OCI-LY7 (cell line): Measurements from ENCODE around the gene TRIM14. TPM values are rescaled to one million over a fixed set of nuclear protein-coding genes. Genes with fewer than 3 reads are reported as not detected.

ENCODE experiments used
- BruUV-seq: library from RNA; stranded (reverse); fragments of 400-500 nt; replicated peaks from 2 replicates; lab custom pipeline; 2021; lab: Mats Ljungman, UMichigan
- CTCF ChIA-PET: fragments of 300-600 bp; sonication (Branson Sonifier 250); formaldehyde crosslinking; loops from one replicate; lab custom pipeline; 2022; ENCODE audit warnings: antibody characterized with exemption; ENCODE audit not compliant: unreplicated experiment; lab: Charles Lee
- POLR2A ChIA-PET: fragments of 300-600 bp; sonication (Branson Sonifier 250); formaldehyde crosslinking; loops from one replicate; lab custom pipeline; 2022; ENCODE audit warnings: antibody characterized with exemption; lab: Charles Lee
- DNase-seq: peaks from one replicate; pipeline ENCODE4 v3.0.0-alpha.2; 2015; ENCODE audit warnings: low spot score
- H2AFZ ChIP-seq: fragments of 200-600 bp; sonication (generic), shearing (Covaris generic); 2 replicates; pipeline ENCODE4 v1.6.1; 2014; ENCODE audit warnings: mild to moderate bottlenecking, antibody characterized with exemption, low read length, moderate library complexity
- H3K27ac ChIP-seq: fragments of 200-600 bp; sonication (generic); 2 replicates; pipeline ENCODE4 v1.5.1; 2014; ENCODE audit warnings: mixed run types, low read depth, mild to moderate bottlenecking, moderate library complexity, low read length, inconsistent platforms; ENCODE audit not compliant: poor library complexity, severe bottlenecking
- H3K36me3 ChIP-seq: fragments of 200-600 bp; sonication (generic); 2 replicates; pipeline ENCODE4 v1.6.1; 2014; ENCODE audit warnings: mild to moderate bottlenecking, antibody characterized with exemption, low read length, moderate library complexity, mixed read lengths; ENCODE audit not compliant: insufficient read depth
- H3K4me1 ChIP-seq: fragments of 200-600 bp; sonication (generic); 2 replicates; pipeline ENCODE4 v1.5.1; 2014; ENCODE audit warnings: mild to moderate bottlenecking, low read length; ENCODE audit not compliant: insufficient read depth, poor library complexity, severe bottlenecking
- H3K4me2 ChIP-seq: fragments of 200-600 bp; sonication (generic); 2 replicates; pipeline ENCODE4 v1.6.1; 2014; ENCODE audit warnings: mild to moderate bottlenecking, low read length
- H3K4me3 ChIP-seq: fragments of 200-600 bp; sonication (generic); 2 replicates; pipeline ENCODE4 v1.5.1; 2014; ENCODE audit warnings: mild to moderate bottlenecking, low read depth, low read length; ENCODE audit not compliant: poor library complexity, severe bottlenecking
- H3K79me2 ChIP-seq: fragments of 200-600 bp; sonication (generic); 2 replicates; pipeline ENCODE4 v1.6.1; 2016; ENCODE audit warnings: low read depth, mild to moderate bottlenecking, low read length, moderate library complexity, mixed read lengths; ENCODE audit not compliant: insufficient read depth
- H3K9me2 ChIP-seq: fragments of 200-600 bp; sonication (generic); 2 replicates; pipeline ENCODE4 v1.6.1; 2016; ENCODE audit warnings: mild to moderate bottlenecking, low read length, mixed read lengths; ENCODE audit not compliant: insufficient read depth
- H3K9me3 ChIP-seq: fragments of 200-600 bp; sonication (generic); 2 replicates; pipeline ENCODE4 v1.6.1; 2014; ENCODE audit warnings: mild to moderate bottlenecking, mixed run types, low read length, mixed read lengths
- H4K20me1 ChIP-seq: fragments of 200-600 bp; sonication (generic); 2 replicates; pipeline ENCODE4 v1.6.1; 2014; ENCODE audit warnings: mild to moderate bottlenecking, antibody characterized with exemption, low read length, moderate library complexity, mixed read lengths; ENCODE audit not compliant: insufficient read depth
- EZH2phosphoT487 ChIP-seq: fragments of 200-600 bp; sonication (generic); IDR thresholded peaks from 2 replicates; pipeline ENCODE4 v1.6.1; 2018; ENCODE audit warnings: low read depth, borderline replicate concordance, mild to moderate bottlenecking, mixed run types, antibody characterized with exemption, low read length, moderate library complexity, mixed read lengths
- intact Hi-C: fragments of 100-400 bp; cut with micrococcal nuclease; formaldehyde crosslinking; loops from one replicate; pipeline ENCODE4 v1.10.0; 2022; ENCODE audit not compliant: unreplicated experiment
- total RNA-seq, 2 experiments: library from RNA; depleted of rRNA in 1 of 2; stranded (reverse); fragments of >200 nt in 1 of 2; shearing (Covaris generic) in 1 of 2; gene quantifications; 2 replicates each; pipeline ENCODE4 v1.2.3, GENCODE V29; 2014 to 2022
- TF ChIP-seq, protein P1 (sequence below): fragments of 200-600 bp; sonication (generic); conservative IDR thresholded peaks from 2 replicates; pipeline ENCODE4 v1.5.1; 2014; ENCODE audit warnings: mild to moderate bottlenecking, antibody characterized with exemption, low read length, moderate library complexity, mixed read lengths

Gene TRIM14
- total RNA-seq, 2 experiments from 2014 or later = 21.4 to 26.0 TPM

GRCh38 chr9:98129451-98129881 is 10.4 kb upstream of the TRIM14 start:
- Histone ChIP-seq H3K27ac (no peak overlapping the region), H2AFZ (no peak overlapping the region), H3K36me3 (no peaks in the 10 kb centered on the region), H3K4me3 (no peak overlapping the region), H3K79me2 (no peaks in the 10 kb centered on the region), H3K9me2 (no peaks in the 10 kb centered on the region), H4K20me1 (no peaks in the 10 kb centered on the region), H3K9me3 (no peaks in the 10 kb centered on the region), H3K4me2 (peak overlapping the region; percentile 33; the same call in 1 of the 2 replicates), H3K4me1 (peaks cover 23% of the 10 kb centered on the region)
- ChIA-PET CTCF (no interaction called here), POLR2A (interaction anchor here (0.5 to 1.4 kb wide), 5 partner anchors 11 to 496 kb away, joined by 3 to 7 read pairs (median 3); partner anchors contain the start of genes TRIM14 and TSTD2)
- BruUV-seq = no TSS peak
- TF ChIP-seq, protein P1, sequence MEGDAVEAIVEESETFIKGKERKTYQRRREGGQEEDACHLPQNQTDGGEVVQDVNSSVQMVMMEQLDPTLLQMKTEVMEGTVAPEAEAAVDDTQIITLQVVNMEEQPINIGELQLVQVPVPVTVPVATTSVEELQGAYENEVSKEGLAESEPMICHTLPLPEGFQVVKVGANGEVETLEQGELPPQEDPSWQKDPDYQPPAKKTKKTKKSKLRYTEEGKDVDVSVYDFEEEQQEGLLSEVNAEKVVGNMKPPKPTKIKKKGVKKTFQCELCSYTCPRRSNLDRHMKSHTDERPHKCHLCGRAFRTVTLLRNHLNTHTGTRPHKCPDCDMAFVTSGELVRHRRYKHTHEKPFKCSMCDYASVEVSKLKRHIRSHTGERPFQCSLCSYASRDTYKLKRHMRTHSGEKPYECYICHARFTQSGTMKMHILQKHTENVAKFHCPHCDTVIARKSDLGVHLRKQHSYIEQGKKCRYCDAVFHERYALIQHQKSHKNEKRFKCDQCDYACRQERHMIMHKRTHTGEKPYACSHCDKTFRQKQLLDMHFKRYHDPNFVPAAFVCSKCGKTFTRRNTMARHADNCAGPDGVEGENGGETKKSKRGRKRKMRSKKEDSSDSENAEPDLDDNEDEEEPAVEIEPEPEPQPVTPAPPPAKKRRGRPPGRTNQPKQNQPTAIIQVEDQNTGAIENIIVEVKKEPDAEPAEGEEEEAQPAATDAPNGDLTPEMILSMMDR = no peak
- TF ChIP-seq EZH2phosphoT487 = no peak
- intact Hi-C loops = no loop called here
- DNase-seq = peak; percentile 78

DNA sequence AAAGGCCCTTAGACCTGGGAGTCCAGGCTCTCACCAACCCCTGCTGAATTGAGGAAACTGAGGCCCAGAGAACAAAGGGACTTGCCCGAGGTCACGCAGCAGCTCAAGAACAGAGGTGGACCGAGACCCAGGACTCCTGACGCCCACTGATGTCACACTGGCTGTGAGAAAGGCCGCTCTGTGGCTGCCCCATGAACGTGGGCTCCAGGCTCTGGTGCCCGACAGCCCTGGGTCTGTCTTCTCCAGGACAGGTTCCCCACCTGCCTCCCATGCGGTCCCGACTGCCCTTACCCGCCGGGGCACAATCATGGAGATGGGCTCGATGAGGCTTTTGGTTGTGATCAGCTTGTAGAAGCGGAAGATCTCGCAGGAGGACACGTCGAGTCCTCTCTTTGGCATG is 9.3 kb upstream of the TRIM14 start:
- H3K9me3 ChIP-seq = no peaks in the 10 kb centered on the region
- CTCF ChIA-PET = no interaction called here
- peaks cover 20% of the 10 kb centered on the region for H3K4me1 ChIP-seq
- TF ChIP-seq, protein P1 = no peak
- no peak for TF ChIP-seq EZH2phosphoT487
- intact Hi-C loops = no loop called here
- no peak overlapping the region for H2AFZ ChIP-seq
- H4K20me1 ChIP-seq = no peaks in the 10 kb centered on the region
- H3K4me2 ChIP-seq = no peak overlapping the region
- no peaks in the 10 kb centered on the region for H3K36me3 ChIP-seq
- POLR2A ChIA-PET = interaction anchor here (0.5 to 1.4 kb wide), 6 partner anchors 10 to 127 kb away, joined by 3 to 7 read pairs (median 3); partner anchors contain the start of gene TRIM14
- BruUV-seq = no TSS peak
- H3K27ac ChIP-seq = no peak overlapping the region
- no peaks in the 10 kb centered on the region for H3K9me2 ChIP-seq
- H3K4me3 ChIP-seq = no peak overlapping the region
- DNase-seq = no peak
- H3K79me2 ChIP-seq = no peaks in the 10 kb centered on the region

DNA sequence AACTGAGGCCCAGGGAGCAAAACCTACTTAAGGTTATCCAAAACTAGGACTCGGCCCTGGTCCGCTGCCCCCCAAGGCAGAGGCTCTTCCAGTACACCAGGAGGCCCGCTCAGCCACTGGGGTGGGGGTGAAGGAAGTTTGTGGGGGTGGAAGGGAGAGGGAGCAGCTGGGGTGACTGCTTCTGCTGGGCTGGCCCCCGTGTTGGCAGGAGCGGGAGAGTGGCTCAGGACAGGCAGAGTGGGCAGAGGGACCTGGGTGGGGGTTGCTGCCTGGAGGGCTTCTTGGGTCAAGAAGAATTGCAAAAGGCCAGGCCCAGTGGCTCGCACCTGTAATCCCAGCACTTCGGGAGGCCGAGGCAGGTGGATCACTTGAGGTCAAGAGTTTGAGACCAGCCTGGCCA is 8.2 kb upstream of the TRIM14 start:
- Histone ChIP-seq H3K36me3 (no peaks in the 10 kb centered on the region), H3K9me2 (no peaks in the 10 kb centered on the region), H2AFZ (no peak overlapping the region), H3K4me1 (peaks cover 23% of the 10 kb centered on the region), H3K27ac (no peak overlapping the region), H3K79me2 (no peaks in the 10 kb centered on the region), H3K4me3 (no peak overlapping the region), H3K4me2 (no peak overlapping the region), H3K9me3 (no peaks in the 10 kb centered on the region), H4K20me1 (no peaks in the 10 kb centered on the region)
- ChIA-PET POLR2A (interaction anchor here (0.9 kb wide), 1 partner anchor 8 kb away, joined by 3 read pairs; the partner anchor contains the start of gene TRIM14), CTCF (no interaction called here)
- no peak for DNase-seq
- no peak for TF ChIP-seq EZH2phosphoT487
- TF ChIP-seq, protein P1 = no peak
- BruUV-seq = no TSS peak
- intact Hi-C loops = no loop called here
